22Rv1 (cell line): Measurements from ENCODE around the gene DHFR2.

Experiments
- H3K27ac ChIP-seq: fragments of 450-650 bp; 2 replicates; pipeline ENCODE4 v1.5.1; 2017
- ZFX ChIP-seq: fragments of 450-650 bp; IDR thresholded peaks from 2 replicates; pipeline ENCODE4 v1.6.1; 2017; ENCODE audit warnings: antibody characterized with exemption, borderline replicate concordance
- TF ChIP-seq, protein P1 (sequence below): fragments of 450-650 bp; IDR thresholded peaks from 2 replicates; pipeline ENCODE4 v1.5.1; 2017; ENCODE audit warnings: mild to moderate bottlenecking

Gene DHFR2

DNA sequence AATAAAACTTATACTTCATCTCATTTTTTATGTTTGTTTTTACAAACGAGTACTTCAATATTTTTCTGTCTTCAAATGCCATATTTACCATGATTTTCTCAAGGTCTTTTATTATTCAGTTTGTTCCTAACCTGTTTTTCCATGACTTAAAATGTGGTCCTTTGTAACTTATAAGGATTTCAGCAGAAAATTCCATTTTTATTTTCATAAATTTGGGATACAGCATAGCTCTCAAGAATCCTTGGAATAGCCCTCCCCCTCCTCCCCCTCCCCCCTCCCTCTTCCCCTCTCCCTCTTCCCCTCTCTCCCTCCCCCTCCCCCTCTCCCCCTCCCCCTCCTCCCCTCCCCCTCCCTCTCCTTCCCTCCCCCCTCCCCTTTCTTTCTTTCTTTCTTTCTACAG is 19.4 kb downstream of the DHFR2 start:
- TF ChIP-seq, protein P1, sequence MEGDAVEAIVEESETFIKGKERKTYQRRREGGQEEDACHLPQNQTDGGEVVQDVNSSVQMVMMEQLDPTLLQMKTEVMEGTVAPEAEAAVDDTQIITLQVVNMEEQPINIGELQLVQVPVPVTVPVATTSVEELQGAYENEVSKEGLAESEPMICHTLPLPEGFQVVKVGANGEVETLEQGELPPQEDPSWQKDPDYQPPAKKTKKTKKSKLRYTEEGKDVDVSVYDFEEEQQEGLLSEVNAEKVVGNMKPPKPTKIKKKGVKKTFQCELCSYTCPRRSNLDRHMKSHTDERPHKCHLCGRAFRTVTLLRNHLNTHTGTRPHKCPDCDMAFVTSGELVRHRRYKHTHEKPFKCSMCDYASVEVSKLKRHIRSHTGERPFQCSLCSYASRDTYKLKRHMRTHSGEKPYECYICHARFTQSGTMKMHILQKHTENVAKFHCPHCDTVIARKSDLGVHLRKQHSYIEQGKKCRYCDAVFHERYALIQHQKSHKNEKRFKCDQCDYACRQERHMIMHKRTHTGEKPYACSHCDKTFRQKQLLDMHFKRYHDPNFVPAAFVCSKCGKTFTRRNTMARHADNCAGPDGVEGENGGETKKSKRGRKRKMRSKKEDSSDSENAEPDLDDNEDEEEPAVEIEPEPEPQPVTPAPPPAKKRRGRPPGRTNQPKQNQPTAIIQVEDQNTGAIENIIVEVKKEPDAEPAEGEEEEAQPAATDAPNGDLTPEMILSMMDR = no peak
- TF ChIP-seq ZFX = no peak
- H3K27ac ChIP-seq = no peak overlapping the region

DNA sequence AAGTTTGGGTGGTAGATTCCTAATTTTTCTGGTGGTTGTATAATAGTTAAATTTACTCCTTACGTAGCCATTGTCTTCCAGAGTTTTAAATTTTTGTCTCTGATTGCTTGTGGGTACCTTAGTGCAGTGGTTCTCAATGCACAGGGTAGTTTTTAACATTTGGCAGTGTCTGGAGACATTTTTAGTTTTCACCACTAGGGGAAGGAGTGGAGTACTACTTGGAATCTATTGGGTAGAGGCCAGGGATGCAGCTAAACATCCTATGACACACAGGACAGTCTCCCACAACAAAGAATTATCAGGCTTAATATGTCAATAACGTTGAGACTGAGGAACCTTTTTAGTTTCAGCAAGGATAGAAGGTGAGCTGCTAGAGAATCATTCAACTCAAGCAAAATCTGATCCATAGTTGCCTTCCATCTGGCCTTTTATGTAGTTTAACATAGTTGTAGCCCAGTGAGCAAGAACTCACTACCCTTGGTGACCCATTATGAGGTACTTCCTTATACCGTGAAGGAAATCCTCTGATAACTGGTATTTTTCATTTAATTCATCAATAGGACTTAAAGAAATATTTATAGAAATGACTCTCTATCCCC is 25.7 kb downstream of the DHFR2 start:
- TF ChIP-seq, protein P1 = peak; percentile 75
- TF ChIP-seq ZFX = no peak
- no peak overlapping the region for H3K27ac ChIP-seq

DNA sequence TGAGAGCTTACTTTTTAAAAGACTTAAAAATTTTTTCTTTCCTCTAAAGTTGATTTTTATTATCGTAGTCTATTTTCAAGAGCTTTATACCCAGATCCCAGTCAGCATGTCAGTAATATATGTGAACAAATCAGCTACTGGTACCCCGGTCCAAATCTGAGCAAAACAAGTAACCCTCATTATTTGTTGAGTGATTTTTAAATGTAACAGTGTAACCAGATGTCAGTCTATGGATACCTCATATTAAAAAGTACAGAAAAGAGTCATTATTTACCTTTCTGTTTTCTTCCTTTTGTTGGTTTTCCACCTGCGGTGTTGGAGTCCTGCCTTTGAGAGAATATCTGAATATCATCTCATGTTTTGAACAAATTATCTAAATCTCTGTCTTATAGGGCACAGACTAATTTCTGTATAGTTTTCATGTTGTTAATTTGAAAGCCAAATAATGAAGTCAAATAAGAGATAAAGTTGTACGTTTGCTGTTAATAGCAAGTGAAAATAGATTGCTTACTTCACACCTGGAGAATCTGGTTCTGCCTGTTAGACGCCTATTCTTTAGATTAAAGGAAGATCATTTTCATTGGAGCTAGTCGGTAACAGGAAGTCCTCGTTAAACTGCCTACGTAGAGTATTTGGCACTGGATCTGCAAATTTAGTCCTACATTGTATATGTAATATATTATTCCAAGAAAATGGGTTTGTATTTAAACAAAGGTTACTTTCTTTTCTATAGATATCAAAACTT is 34.5 kb downstream of the DHFR2 start, which contains the start of gene STX19:
STX19 (minus strand) TSS at position 505 of the 745 bp plus-strand sequence. CDS start 13,328 bp downstream, outside the sequence.
- H3K27ac ChIP-seq = peak within 1 kb of the TSS; percentile 69
- TF ChIP-seq, protein P1 = no peak
- no peak for TF ChIP-seq ZFX

DNA sequence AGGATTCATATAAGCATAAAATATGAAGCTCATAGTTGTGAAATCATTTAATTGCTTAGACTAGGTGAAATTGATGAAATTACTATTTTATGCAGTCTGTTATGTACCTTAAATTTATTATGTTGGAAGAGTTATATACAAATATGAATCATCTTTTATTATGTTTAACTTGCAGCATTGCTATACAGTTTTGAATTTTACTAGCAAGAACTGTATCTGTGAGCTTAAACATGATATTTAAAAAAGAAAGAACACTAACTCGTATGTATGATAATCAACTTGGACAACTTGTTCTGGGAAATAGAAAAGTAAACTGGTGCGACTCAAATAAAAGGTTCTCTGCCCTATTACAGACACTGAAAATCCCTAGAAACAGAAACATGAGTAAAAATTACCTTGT is 36.1 kb downstream of the DHFR2 start:
- TF ChIP-seq, protein P1 = no peak
- TF ChIP-seq ZFX = no peak
- peak overlapping the region; percentile 69 for H3K27ac ChIP-seq

DNA sequence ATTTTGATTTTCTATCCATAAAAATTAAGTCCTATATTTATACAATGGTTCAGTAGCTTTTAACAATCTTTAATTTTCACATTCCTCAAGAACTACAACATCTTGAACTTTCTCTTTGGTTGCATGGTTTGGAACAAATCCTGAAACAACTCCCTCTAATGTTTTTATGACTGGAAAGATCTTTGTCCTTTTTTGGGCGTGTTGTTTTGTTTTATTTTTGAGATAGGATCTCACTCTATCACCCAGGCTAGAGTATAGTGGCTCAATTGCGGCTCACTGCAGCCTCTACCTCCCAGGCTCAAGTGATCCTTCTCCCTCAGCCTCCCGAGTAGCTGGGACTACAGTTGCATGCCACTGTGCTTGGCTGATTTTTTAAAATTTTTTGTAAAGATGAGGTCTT is 38.3 kb downstream of the DHFR2 start:
- peak overlapping the region; percentile 69; the same call in 1 of the 2 replicates for H3K27ac ChIP-seq
- TF ChIP-seq, protein P1 = no peak

DNA sequence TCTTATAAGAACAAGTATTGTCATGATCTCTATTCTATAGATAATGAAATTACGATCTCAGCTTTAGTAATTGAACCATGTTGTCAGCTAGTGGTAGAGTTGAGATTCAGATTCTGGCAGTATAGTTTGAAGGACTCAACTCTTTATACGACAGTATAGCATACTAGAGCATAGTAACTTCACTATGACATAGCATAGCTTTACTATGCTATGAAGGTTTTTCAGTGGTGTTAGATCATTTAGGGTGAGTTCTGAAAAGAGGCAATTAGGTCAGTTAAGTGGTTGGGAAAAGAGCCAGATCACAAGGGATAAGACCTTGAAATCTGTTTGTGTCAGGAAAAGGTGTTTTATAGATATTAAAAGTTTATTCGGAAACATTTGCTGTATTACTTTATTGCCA is 42.4 kb downstream of the DHFR2 start:
- H3K27ac ChIP-seq = no peak overlapping the region
- no peak for TF ChIP-seq ZFX
- TF ChIP-seq, protein P1 = no peak

DNA sequence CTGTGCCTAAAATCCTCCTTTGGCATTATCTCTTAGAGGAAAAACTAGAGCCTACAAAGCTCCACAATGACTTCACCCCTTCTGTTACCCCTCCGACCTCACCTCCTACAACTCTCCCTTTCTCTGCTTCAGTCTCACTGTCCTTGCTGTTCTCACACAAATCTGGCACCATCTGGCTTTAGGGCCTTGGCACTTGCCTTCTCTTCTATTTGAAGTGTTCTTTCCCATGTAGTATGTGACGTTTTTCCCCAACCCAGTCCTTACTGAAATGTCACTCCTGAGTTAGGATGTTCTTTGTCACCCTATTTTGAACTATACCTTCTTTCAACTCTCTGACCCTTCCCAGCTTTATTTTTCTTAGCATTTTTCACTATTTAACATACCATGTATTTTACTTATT is 43.1 kb downstream of the DHFR2 start:
- no peak overlapping the region for H3K27ac ChIP-seq
- TF ChIP-seq, protein P1 = no peak
- no peak for TF ChIP-seq ZFX
